ENCODE measurements around the gene HAT1.

- TF ChIP-seq POLR2A (IDR thresholded peaks at IDR 0.05), result peak in 1 of 4 donors; percentile 45
- TF ChIP-seq CTCF (IDR thresholded peaks at IDR 0.05), result peak in 2 of 6 experiments; percentile 7 to 11
Measured at GRCh38 chr2:171999604-172000469, 77.6 kb downstream of the HAT1 start, which contains the start of gene METAP1D.
